Measurements from ENCODE around the gene DNAJA1. TPM values are rescaled to one million over a fixed set of nuclear protein-coding genes. Genes with fewer than 3 reads are reported as not detected.
A peak's percentile ranks its signal among the peaks of the same experiment; 100 is the strongest.
"Not testable (repeated sequence)": the region's sequence is repeated elsewhere in the genome, so short reads cannot be mapped to it uniquely, and the experiment has no call there.

The DNAJA1 gene
- total RNA-seq = 100 to 1,000 TPM; 141 to 142 TPM

GRCh38 chr9:33024966-33025571 lies at the start of gene DNAJA1:
TSS of gene DNAJA1 (plus strand) at chr9:33025273. CDS start at chr9:33026485, 1,212 bp downstream.
- peak within 1 kb of the TSS; percentile 92 for H3K27ac Mint-ChIP-seq
- H3K36me3 Mint-ChIP-seq (ENCODE audit: low read depth) = peaks cover 59% of the 10 kb centered on the region
- peaks cover 71% of the 10 kb centered on the region for H3K4me1 Mint-ChIP-seq
- POLR2A ChIA-PET = interaction anchor here (0.6 to 5.1 kb wide), 56 partner anchors 9 to 640 kb away, joined by 3 to 102 read pairs (median 5); partner anchors contain the start of genes ACO1, ANKRD18B, APTX and B4GALT1
- CTCF ChIA-PET = interaction anchor here (0.6 to 1.4 kb wide), 5 partner anchors 19 to 449 kb away, joined by 3 to 4 read pairs (median 3); partner anchors contain the start of genes NOL6 and SMU1
- H3K9me3 Mint-ChIP-seq = no peaks in the 10 kb centered on the region
- DNase-seq = peak; percentile 95
- no peaks in the 10 kb centered on the region for H3K27me3 Mint-ChIP-seq
- H3K4me3 Mint-ChIP-seq = peak within 1 kb of the TSS; percentile 96

- Mint-ChIP-seq H3K4me1 (no peaks in the 10 kb centered on the region), H3K9me3 (no peaks in the 10 kb centered on the region), H3K27me3 (no peaks in the 10 kb centered on the region), H3K36me3 (ENCODE audit: low read depth) (peaks cover 37% of the 10 kb centered on the region), H3K27ac (no peak overlapping the region), H3K4me3 (no peak overlapping the region)
- no peak for DNase-seq
- ChIA-PET CTCF (interaction anchor here (0.8 kb wide), 1 partner anchor 20 kb away, joined by 3 read pairs; no protein-coding TSS in a partner anchor), POLR2A (no interaction called here)
Measured at GRCh38 chr9:32978051-32978450, 47.0 kb upstream of the DNAJA1 start.

GRCh38 chr9:32986971-32987370 lies 38.1 kb upstream of the DNAJA1 start:
- no peaks in the 10 kb centered on the region for H3K27me3 Mint-ChIP-seq
- POLR2A ChIA-PET = no interaction called here

GRCh38 chr9:32989660-32990059 lies 35.4 kb upstream of the DNAJA1 start:
- peak overlapping the region; percentile 44 for H3K27ac Mint-ChIP-seq
- DNase-seq = peak; percentile 16
- no peaks in the 10 kb centered on the region for H3K27me3 Mint-ChIP-seq
- POLR2A ChIA-PET = no interaction called here
- CTCF ChIA-PET = no interaction called here
- H3K36me3 Mint-ChIP-seq (ENCODE audit: low read depth) = peaks cover 51% of the 10 kb centered on the region
- H3K9me3 Mint-ChIP-seq = no peaks in the 10 kb centered on the region
- no peak overlapping the region for H3K4me3 Mint-ChIP-seq
- H3K4me1 Mint-ChIP-seq = peaks cover 11% of the 10 kb centered on the region

More at GRCh38 chr9:32986971-32987370, 38.1 kb upstream of the DNAJA1 start:
- no peak for DNase-seq
- H3K4me3 Mint-ChIP-seq = no peak overlapping the region
- no peak overlapping the region for H3K27ac Mint-ChIP-seq
- H3K4me1 Mint-ChIP-seq = peaks cover 7% of the 10 kb centered on the region
- CTCF ChIA-PET = no interaction called here
- no peaks in the 10 kb centered on the region for H3K9me3 Mint-ChIP-seq
- H3K36me3 Mint-ChIP-seq (ENCODE audit: low read depth) = peaks cover 60% of the 10 kb centered on the region

GRCh38 chr9:32991897-32992594 lies 33.0 kb upstream of the DNAJA1 start:
- ChIA-PET POLR2A (no interaction called here), CTCF (interaction anchor here (0.9 kb wide), 1 partner anchor 24 kb away, joined by 3 read pairs; no protein-coding TSS in a partner anchor)
- Mint-ChIP-seq H3K27me3 (no peaks in the 10 kb centered on the region), H3K4me1 (peaks cover 11% of the 10 kb centered on the region), H3K27ac (no peak overlapping the region), H3K9me3 (no peaks in the 10 kb centered on the region), H3K4me3 (no peak overlapping the region), H3K36me3 (ENCODE audit: low read depth) (peaks cover 62% of the 10 kb centered on the region)
- no peak for DNase-seq

- no peak for DNase-seq
- CTCF ChIA-PET = interaction anchor here (0.9 kb wide), 1 partner anchor 24 kb away, joined by 3 read pairs; no protein-coding TSS in a partner anchor
Measured at GRCh38 chr9:32992595-32993238, 32.4 kb upstream of the DNAJA1 start.

GRCh38 chr9:33000682-33001055 lies 24.4 kb upstream of the DNAJA1 start:
- Mint-ChIP-seq H3K4me3 (peak overlapping the region; percentile 84), H3K27ac (peak overlapping the region; percentile 96), H3K4me1 (peaks cover 36% of the 10 kb centered on the region), H3K36me3 (ENCODE audit: low read depth) (peaks cover 34% of the 10 kb centered on the region)
- not testable (repeated sequence) for H3K9me3 Mint-ChIP-seq, H3K27me3 Mint-ChIP-seq
- DNase-seq = peak; percentile 47
- ChIA-PET POLR2A (interaction anchor here (0.9 to 5.8 kb wide), 9 partner anchors 13 to 475 kb away, joined by 3 to 102 read pairs (median 4); partner anchors contain the start of genes DNAJA1, NDUFB6, NFX1 and RIGI), CTCF (interaction anchor here (0.7 to 1.4 kb wide), 2 partner anchors 205 to 225 kb away, joined by 3 to 4 read pairs; no protein-coding TSS in a partner anchor)

More at GRCh38 chr9:32992595-32993238, 32.4 kb upstream of the DNAJA1 start:
- Mint-ChIP-seq H3K4me3 (no peak overlapping the region), H3K36me3 (ENCODE audit: low read depth) (peaks cover 62% of the 10 kb centered on the region), H3K4me1 (peaks cover 17% of the 10 kb centered on the region), H3K27me3 (no peaks in the 10 kb centered on the region), H3K9me3 (no peaks in the 10 kb centered on the region), H3K27ac (no peak overlapping the region)
- POLR2A ChIA-PET = no interaction called here

- H3K4me1 Mint-ChIP-seq = peaks cover 13% of the 10 kb centered on the region
- H3K27ac Mint-ChIP-seq; H3K36me3 Mint-ChIP-seq (ENCODE audit: low read depth); H3K27me3 Mint-ChIP-seq; H3K9me3 Mint-ChIP-seq; DNase-seq; H3K4me3 Mint-ChIP-seq: not testable (repeated sequence)
- CTCF ChIA-PET = interaction anchor here (0.6 kb wide), 1 partner anchor 222 kb away, joined by 3 read pairs; no protein-coding TSS in a partner anchor
- POLR2A ChIA-PET = interaction anchor here (1.6 kb wide), 1 partner anchor 20 kb away, joined by 8 read pairs; the partner anchor contains the start of gene DNAJA1
Measured at GRCh38 chr9:33005335-33005734, 19.7 kb upstream of the DNAJA1 start.

GRCh38 chr9:33007755-33008154 lies 17.3 kb upstream of the DNAJA1 start:
- DNase-seq = no peak
- H3K4me1 Mint-ChIP-seq = peaks cover under 1% of the 10 kb centered on the region
- no peaks in the 10 kb centered on the region for H3K27me3 Mint-ChIP-seq
- ChIA-PET CTCF (no interaction called here), POLR2A (interaction anchor here (1.4 kb wide), 1 partner anchor 17 kb away, joined by 5 read pairs; the partner anchor contains the start of gene DNAJA1)
- H3K36me3 Mint-ChIP-seq (ENCODE audit: low read depth) = peaks cover 2% of the 10 kb centered on the region
- H3K4me3 Mint-ChIP-seq = no peak overlapping the region
- H3K9me3 Mint-ChIP-seq = no peaks in the 10 kb centered on the region
- H3K27ac Mint-ChIP-seq = no peak overlapping the region

GRCh38 chr9:33011831-33012230 lies 13.2 kb upstream of the DNAJA1 start:
- no peaks in the 10 kb centered on the region for H3K9me3 Mint-ChIP-seq

GRCh38 chr9:33012328-33013069 lies 12.6 kb upstream of the DNAJA1 start:
- Mint-ChIP-seq H3K36me3 (ENCODE audit: low read depth) (peaks cover 2% of the 10 kb centered on the region), H3K4me3 (no peak overlapping the region), H3K27me3 (no peaks in the 10 kb centered on the region), H3K27ac (no peak overlapping the region), H3K4me1 (no peaks in the 10 kb centered on the region), H3K9me3 (no peaks in the 10 kb centered on the region)
- DNase-seq = no peak
- POLR2A ChIA-PET = interaction anchor here (6.5 kb wide), 1 partner anchor 13 kb away, joined by 49 read pairs; the partner anchor contains the start of gene DNAJA1
- CTCF ChIA-PET = interaction anchor here (1.0 kb wide), 1 partner anchor 9 kb away, joined by 3 read pairs; no protein-coding TSS in a partner anchor

More at GRCh38 chr9:33011831-33012230, 13.2 kb upstream of the DNAJA1 start:
- Mint-ChIP-seq H3K27ac (no peak overlapping the region), H3K4me1 (no peaks in the 10 kb centered on the region), H3K27me3 (no peaks in the 10 kb centered on the region), H3K36me3 (ENCODE audit: low read depth) (peaks cover 2% of the 10 kb centered on the region), H3K4me3 (no peak overlapping the region)
- ChIA-PET POLR2A (interaction anchor here (6.5 kb wide), 1 partner anchor 13 kb away, joined by 49 read pairs; the partner anchor contains the start of gene DNAJA1), CTCF (no interaction called here)
- no peak for DNase-seq
